Measurements from ENCODE around the gene SLC38A3.

The SLC38A3 gene

GRCh38 chr3:50267280-50267913 is 62.3 kb downstream of the SLC38A3 start:
- no peak for DNase-seq (ENCODE audit: low read depth in 2 of 2)

- no peak for DNase-seq (ENCODE audit: low read depth in 2 of 2)
Measured at GRCh38 chr3:50268276-50268675, 63.2 kb downstream of the SLC38A3 start.

GRCh38 chr3:50268703-50269451 is 63.8 kb downstream of the SLC38A3 start, which contains the start of gene SEMA3B:
Gene SEMA3B, plus strand, starts transcription at chr3:50269147. Its CDS starts 94 bp downstream, at chr3:50269241.
- no peak for DNase-seq (ENCODE audit: low read depth in 2 of 2)

GRCh38 chr3:50269460-50269859 is 64.4 kb downstream of the SLC38A3 start:
- no peak for DNase-seq (ENCODE audit: low read depth in 2 of 2)

- DNase-seq (ENCODE audit: low read depth in 2 of 2), result no peak
Measured at GRCh38 chr3:50269977-50270413, 64.9 kb downstream of the SLC38A3 start.

- DNase-seq (ENCODE audit: low read depth in 2 of 2), result no peak
Measured at GRCh38 chr3:50270422-50271224, 65.6 kb downstream of the SLC38A3 start.

Measured in stimulated activated CD4-positive, alpha-beta T cell treated with anti-CD3 and anti-CD28 coated beads, Interleukin-1b, Interleukin-23, amount 100 ng/mL, for 1 hour (primary cell).